Measurements from ENCODE around the gene SLC25A48.

The SLC25A48 gene

DNA sequence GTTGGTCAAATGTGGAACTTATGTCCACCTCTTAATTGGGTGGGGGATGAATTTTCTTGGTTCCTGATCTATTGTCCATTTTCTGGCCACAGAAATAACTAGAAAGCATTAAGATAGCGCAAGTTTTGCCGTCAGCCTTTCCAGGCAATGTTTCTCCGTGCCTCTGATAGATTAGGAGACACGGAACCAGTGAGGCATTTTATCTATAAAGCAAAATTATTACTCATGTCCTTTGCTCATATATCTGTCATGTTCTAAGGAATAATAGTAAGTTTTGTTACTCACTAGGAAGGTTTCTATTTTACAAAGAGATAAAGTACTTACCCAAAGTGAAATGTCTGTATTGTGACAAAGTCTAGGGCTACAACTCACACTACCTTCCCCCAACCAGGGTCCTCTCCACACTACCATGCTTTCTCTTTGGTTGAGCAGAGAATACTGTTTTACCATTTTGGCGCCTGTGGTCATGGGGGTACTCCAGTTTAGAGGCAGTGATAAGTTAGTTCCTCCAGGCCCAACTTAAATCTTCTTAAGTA is 81.1 kb downstream of the SLC25A48 start:
- no peak for DNase-seq (ENCODE audit: extremely low read depth, insufficient read length)
- Histone ChIP-seq H3K4me3 (replicated peaks; ENCODE audit: low read depth, low read length) (no peak overlapping the region), H3K27me3 (replicated peaks; ENCODE audit: control insufficient read depth, insufficient read depth, low read length) (no peaks in the 10 kb centered on the region), H3K36me3 (ENCODE audit: control insufficient read depth, insufficient read depth, low read length) (no peaks in the 10 kb centered on the region)
- TF ChIP-seq, protein P1, sequence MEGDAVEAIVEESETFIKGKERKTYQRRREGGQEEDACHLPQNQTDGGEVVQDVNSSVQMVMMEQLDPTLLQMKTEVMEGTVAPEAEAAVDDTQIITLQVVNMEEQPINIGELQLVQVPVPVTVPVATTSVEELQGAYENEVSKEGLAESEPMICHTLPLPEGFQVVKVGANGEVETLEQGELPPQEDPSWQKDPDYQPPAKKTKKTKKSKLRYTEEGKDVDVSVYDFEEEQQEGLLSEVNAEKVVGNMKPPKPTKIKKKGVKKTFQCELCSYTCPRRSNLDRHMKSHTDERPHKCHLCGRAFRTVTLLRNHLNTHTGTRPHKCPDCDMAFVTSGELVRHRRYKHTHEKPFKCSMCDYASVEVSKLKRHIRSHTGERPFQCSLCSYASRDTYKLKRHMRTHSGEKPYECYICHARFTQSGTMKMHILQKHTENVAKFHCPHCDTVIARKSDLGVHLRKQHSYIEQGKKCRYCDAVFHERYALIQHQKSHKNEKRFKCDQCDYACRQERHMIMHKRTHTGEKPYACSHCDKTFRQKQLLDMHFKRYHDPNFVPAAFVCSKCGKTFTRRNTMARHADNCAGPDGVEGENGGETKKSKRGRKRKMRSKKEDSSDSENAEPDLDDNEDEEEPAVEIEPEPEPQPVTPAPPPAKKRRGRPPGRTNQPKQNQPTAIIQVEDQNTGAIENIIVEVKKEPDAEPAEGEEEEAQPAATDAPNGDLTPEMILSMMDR (IDR thresholded peaks at IDR 0.05; ENCODE audit: insufficient read depth, low read length, poor library complexity, severe bottlenecking): no peak

DNA sequence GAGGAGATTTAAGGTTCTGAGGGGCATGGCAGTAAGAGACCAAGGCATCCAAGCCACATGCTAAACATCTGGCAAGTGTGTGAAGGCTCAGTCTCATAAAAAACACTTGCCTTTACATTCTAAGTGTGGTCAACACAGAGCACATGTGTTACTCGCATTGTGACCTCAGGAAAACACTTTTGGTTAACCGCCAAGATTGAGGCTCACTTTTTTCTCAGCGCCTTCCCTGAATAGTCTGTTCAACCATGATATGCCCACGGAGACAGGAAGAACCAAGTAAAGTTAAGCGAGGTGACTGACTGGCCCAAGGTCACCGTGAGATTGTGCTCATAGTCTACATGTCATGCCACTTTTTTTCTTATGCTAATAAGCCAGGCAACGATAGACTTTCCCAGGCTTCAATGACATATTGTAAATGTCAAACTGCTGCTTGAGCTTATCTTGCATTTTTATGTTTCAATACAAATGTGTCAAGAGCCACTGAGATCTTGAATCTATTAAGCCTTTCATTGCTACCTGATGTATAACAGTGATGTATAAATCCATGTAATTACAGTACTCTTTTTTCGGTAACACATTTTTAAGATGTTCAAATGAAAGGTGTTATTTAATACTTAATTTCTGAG is 82.3 kb downstream of the SLC25A48 start:
- Histone ChIP-seq H3K27me3 (replicated peaks; ENCODE audit: control insufficient read depth, insufficient read depth, low read length) (no peaks in the 10 kb centered on the region), H3K36me3 (ENCODE audit: control insufficient read depth, insufficient read depth, low read length) (no peaks in the 10 kb centered on the region), H3K4me3 (replicated peaks; ENCODE audit: low read depth, low read length) (no peak overlapping the region)
- no peak for DNase-seq (ENCODE audit: extremely low read depth, insufficient read length)
- TF ChIP-seq, protein P1 (IDR thresholded peaks at IDR 0.05; ENCODE audit: insufficient read depth, low read length, poor library complexity, severe bottlenecking): no peak

DNA sequence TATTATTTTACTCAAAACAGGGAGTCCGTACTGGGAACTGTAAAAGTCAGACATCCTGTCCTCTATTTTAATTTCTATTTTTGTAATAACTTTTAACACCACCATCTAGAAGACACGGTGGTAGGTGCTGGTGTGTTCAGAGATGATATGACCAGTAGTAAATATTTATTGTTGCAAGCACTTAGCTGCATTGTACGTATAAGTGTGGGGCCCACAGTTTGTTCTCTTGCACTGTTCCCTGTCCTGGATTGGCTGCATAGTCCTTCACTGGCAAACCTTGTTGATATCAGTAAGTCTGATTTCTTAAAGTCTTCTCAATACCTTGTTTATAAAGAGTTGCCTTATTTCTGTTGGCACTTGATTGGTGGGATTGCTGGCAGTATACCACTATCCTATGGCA is 85.7 kb downstream of the SLC25A48 start:
- Histone ChIP-seq H3K27me3 (replicated peaks; ENCODE audit: control insufficient read depth, insufficient read depth, low read length) (no peaks in the 10 kb centered on the region), H3K36me3 (ENCODE audit: control insufficient read depth, insufficient read depth, low read length) (no peaks in the 10 kb centered on the region), H3K4me3 (replicated peaks; ENCODE audit: low read depth, low read length) (no peak overlapping the region)
- DNase-seq (ENCODE audit: extremely low read depth, insufficient read length): no peak
- TF ChIP-seq, protein P1 (IDR thresholded peaks at IDR 0.05; ENCODE audit: insufficient read depth, low read length, poor library complexity, severe bottlenecking): no peak

DNA sequence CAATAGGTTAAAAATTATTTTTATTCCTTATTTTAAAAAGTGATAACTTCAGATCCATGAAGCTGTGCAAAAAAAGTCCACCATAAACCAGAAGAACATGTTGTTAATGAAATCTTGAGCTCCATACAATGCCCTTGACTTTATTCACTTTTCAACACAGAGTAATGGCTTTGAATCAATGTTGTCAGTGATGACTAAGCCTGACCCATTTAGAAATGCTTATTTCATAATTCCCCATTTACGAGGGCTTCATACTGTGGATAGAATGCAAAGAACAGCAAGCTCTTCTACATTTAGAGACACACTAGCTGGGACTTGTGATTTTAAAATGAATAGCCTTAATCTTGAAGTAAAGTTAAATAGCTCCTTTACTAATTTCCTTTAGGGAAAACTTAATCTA is 86.9 kb downstream of the SLC25A48 start:
- TF ChIP-seq, protein P1 (IDR thresholded peaks at IDR 0.05; ENCODE audit: insufficient read depth, low read length, poor library complexity, severe bottlenecking): no peak
- H3K27me3 ChIP-seq (replicated peaks; ENCODE audit: control insufficient read depth, insufficient read depth, low read length): no peaks in the 10 kb centered on the region; the same call in 1 of the 2 replicates

DNA sequence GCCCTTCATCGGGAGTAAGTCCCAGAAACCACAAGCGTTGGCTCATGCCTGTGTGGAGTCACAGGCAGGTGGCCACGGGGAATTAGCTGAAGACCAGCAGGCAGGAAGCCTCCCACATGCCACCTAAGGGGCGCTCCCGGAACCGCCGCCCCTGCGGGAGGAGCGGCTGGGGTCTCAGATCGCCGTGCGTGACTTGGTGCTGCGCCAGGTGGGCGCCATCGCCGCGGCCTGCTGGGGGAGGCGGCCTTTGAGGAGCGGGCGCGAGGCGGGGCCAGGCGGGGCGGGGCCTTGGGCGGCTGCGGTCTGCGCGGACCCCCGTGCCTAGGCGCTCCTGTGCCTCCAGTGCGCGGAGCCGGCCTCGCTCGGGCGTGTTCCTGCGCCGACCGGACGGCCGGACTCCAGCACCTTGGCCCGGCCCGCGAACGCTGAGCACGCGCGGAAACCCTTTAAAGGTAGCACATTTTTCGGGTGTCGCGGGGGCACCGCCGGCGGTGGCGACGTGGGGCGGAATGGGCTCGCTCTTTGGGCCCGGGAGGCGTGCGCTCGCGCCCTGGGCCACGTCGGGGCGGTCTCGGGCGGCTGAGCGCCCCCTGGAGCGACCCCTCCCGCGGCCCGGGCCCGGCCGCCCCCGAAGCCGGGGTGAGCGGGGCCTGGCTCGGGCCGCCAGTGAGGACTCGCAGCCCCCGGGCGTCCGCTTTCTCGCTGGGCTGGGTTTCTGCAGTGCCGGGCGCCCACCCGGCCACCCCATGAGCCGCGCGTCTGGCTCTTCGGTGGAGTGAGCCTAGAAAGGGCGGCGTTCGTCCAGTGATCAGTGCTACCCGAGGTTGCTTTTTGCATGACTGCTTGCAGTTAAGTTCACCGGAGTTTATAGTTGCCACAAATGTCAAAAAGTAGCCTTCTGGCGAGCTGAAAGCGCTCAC is 95.8 kb downstream of the SLC25A48 start:
- H3K27me3 ChIP-seq (replicated peaks; ENCODE audit: control insufficient read depth, insufficient read depth, low read length): no peaks in the 10 kb centered on the region; the same call in 1 of the 2 replicates
- H3K4me3 ChIP-seq (replicated peaks; ENCODE audit: low read depth, low read length): no peak overlapping the region
- TF ChIP-seq, protein P1 (IDR thresholded peaks at IDR 0.05; ENCODE audit: insufficient read depth, low read length, poor library complexity, severe bottlenecking): no peak
- H3K36me3 ChIP-seq (ENCODE audit: control insufficient read depth, insufficient read depth, low read length): no peaks in the 10 kb centered on the region
- peak; percentile 1 for DNase-seq (ENCODE audit: extremely low read depth, insufficient read length)

More for the DNA sequence above, 86.9 kb downstream of the SLC25A48 start:
- Histone ChIP-seq H3K4me3 (replicated peaks; ENCODE audit: low read depth, low read length) (no peak overlapping the region), H3K36me3 (ENCODE audit: control insufficient read depth, insufficient read depth, low read length) (no peaks in the 10 kb centered on the region)
- no peak for DNase-seq (ENCODE audit: extremely low read depth, insufficient read length)
